ENCODE results near the gene FGF2. TPM values are rescaled to one million over a fixed set of nuclear protein-coding genes. Genes with fewer than 3 reads are reported as not detected.

Gene FGF2
- total and polyA plus RNA-seq, 2 donors (not counting 1 experiment from before 2014, with no cell fraction given) = 0.13 TPM; not detected in 1

- Histone ChIP-seq H3K9ac (ENCODE audit: low read length) (no peak overlapping the region), H3K4me2 (replicated peaks; ENCODE audit: low read depth, low read length, poor library complexity, severe bottlenecking) (no peak overlapping the region), H3K4me3 (ENCODE audit: control extremely low read depth in 1 of 5, extremely low read depth in 1 of 5, insufficient read depth in 1 of 5, low read depth in 2 of 5, low read length in 4 of 5) (no peak overlapping the region), H4K20me1 (ENCODE audit: control insufficient read depth, insufficient read depth, low read length, poor library complexity, severe bottlenecking) (no peaks in the 10 kb centered on the region), H3K9me3 (ENCODE audit: control extremely low read depth in 1 of 3, control insufficient read depth in 2 of 3, insufficient read depth in 1 of 3, low read length in 2 of 3) (no peaks in the 10 kb centered on the region), H3K4me1 (ENCODE audit: control insufficient read depth in 2 of 2, insufficient read depth in 2 of 2, low read length in 2 of 2) (no peaks in the 10 kb centered on the region), H3K79me2 (ENCODE audit: control insufficient read depth, insufficient read depth, low read length) (no peaks in the 10 kb centered on the region), H2AFZ (ENCODE audit: insufficient read depth, low read depth, low read length, poor library complexity, severe bottlenecking) (no peak overlapping the region), H3K36me3 (replicated peaks in 1 of 2; ENCODE audit: control extremely low read depth in 1 of 2, control insufficient read depth in 1 of 2, extremely low read depth in 1 of 2, insufficient read depth in 2 of 2, low read length in 1 of 2) (no peaks in the 10 kb centered on the region), H3K27ac (ENCODE audit: low read length in 2 of 2) (no peak overlapping the region), H3K27me3 (replicated peaks in 1 of 4; ENCODE audit: control extremely low read depth in 1 of 4, control insufficient read depth in 3 of 4, insufficient read depth in 4 of 4, low read length in 3 of 4) (no peaks in the 10 kb centered on the region)
- H3K27me3 Mint-ChIP-seq = no peaks in the 10 kb centered on the region
- ATAC-seq (ENCODE audit: low read depth) = no peak
- ChIA-PET POLR2A (no interaction called here), CTCF (no interaction called here)
- no peak for DNase-seq
- intact Hi-C loops (cut with micrococcal nuclease) = no loop called here
- no peaks in the 10 kb centered on the region for H3K9me3 Mint-ChIP-seq (ENCODE audit: insufficient read depth)
- no peak overlapping the region for H3K4me3 Mint-ChIP-seq
- H3K27ac Mint-ChIP-seq = no peak overlapping the region
- no peaks in the 10 kb centered on the region for H3K4me1 Mint-ChIP-seq
- WGBS (ENCODE audit: insufficient coverage) = 100% methylated on average over 1 of the region's 1 CpG
- TF ChIP-seq CTCF (IDR thresholded peaks at IDR 0.05) (no peak), EZH2 (IDR thresholded peaks at IDR 0.05; ENCODE audit: borderline replicate concordance, insufficient read depth, low read depth, low read length, poor library complexity, severe bottlenecking) (no peak)
These were observed 81.6 kb downstream of the FGF2 start for GRCh38 chr4:122908223-122908622.

- Histone ChIP-seq H3K36me3 (replicated peaks in 1 of 2; ENCODE audit: control extremely low read depth in 1 of 2, control insufficient read depth in 1 of 2, extremely low read depth in 1 of 2, insufficient read depth in 2 of 2, low read length in 1 of 2) (no peaks in the 10 kb centered on the region), H3K79me2 (ENCODE audit: control insufficient read depth, insufficient read depth, low read length) (no peaks in the 10 kb centered on the region), H3K9ac (ENCODE audit: low read length) (no peak overlapping the region), H3K27me3 (replicated peaks in 1 of 4; ENCODE audit: control extremely low read depth in 1 of 4, control insufficient read depth in 3 of 4, insufficient read depth in 4 of 4, low read length in 3 of 4) (no peaks in the 10 kb centered on the region), H2AFZ (ENCODE audit: insufficient read depth, low read depth, low read length, poor library complexity, severe bottlenecking) (no peak overlapping the region), H3K4me1 (ENCODE audit: control insufficient read depth in 2 of 2, insufficient read depth in 2 of 2, low read length in 2 of 2) (no peaks in the 10 kb centered on the region), H4K20me1 (ENCODE audit: control insufficient read depth, insufficient read depth, low read length, poor library complexity, severe bottlenecking) (no peaks in the 10 kb centered on the region), H3K4me2 (replicated peaks; ENCODE audit: low read depth, low read length, poor library complexity, severe bottlenecking) (no peak overlapping the region), H3K9me3 (ENCODE audit: control extremely low read depth in 1 of 3, control insufficient read depth in 2 of 3, insufficient read depth in 1 of 3, low read length in 2 of 3) (no peaks in the 10 kb centered on the region), H3K4me3 (ENCODE audit: control extremely low read depth in 1 of 5, extremely low read depth in 1 of 5, insufficient read depth in 1 of 5, low read depth in 2 of 5, low read length in 4 of 5) (no peak overlapping the region), H3K27ac (ENCODE audit: low read length in 2 of 2) (no peak overlapping the region)
- no peak for TF ChIP-seq EZH2 (IDR thresholded peaks at IDR 0.05; ENCODE audit: borderline replicate concordance, insufficient read depth, low read depth, low read length, poor library complexity, severe bottlenecking)
- TF ChIP-seq CTCF (IDR thresholded peaks at IDR 0.05) = no peak
- H3K27me3 Mint-ChIP-seq = no peaks in the 10 kb centered on the region
- no peaks in the 10 kb centered on the region for H3K4me1 Mint-ChIP-seq
- no peak overlapping the region for H3K4me3 Mint-ChIP-seq
- no peak for ATAC-seq (ENCODE audit: low read depth)
- H3K9me3 Mint-ChIP-seq (ENCODE audit: insufficient read depth) = no peaks in the 10 kb centered on the region
- DNase-seq = no peak
- intact Hi-C loops (cut with micrococcal nuclease) = loop anchor here (5.0 kb wide), 1 partner anchor 1007 kb away; no protein-coding TSS in a partner anchor
- CTCF ChIA-PET = no interaction called here
- POLR2A ChIA-PET = no interaction called here
- WGBS (ENCODE audit: insufficient coverage) = no CpG with 5 or more reads among the region's 2 CpGs
- no peak overlapping the region for H3K27ac Mint-ChIP-seq
These were observed 83.1 kb downstream of the FGF2 start for GRCh38 chr4:122909683-122910082.
